Caco-2 (cell line): ENCODE measurements around the gene ADK. TPM values are rescaled to one million over a fixed set of nuclear protein-coding genes. Genes with fewer than 3 reads are reported as not detected.

Experiments used
- BruUV-seq: library from RNA; stranded (reverse); fragments of 400-500 nt; replicated peaks from 2 replicates; lab custom pipeline; 2021; lab: Mats Ljungman, UMichigan
- CTCF ChIA-PET: fragments of 300-600 bp; sonication (Branson Sonifier 250); formaldehyde crosslinking; loops from one replicate; lab custom pipeline; 2022; ENCODE audit warnings: antibody characterized with exemption; lab: Charles Lee
- POLR2A ChIA-PET: fragments of 300-600 bp; sonication (Branson Sonifier 250); formaldehyde crosslinking; loops from one replicate; lab custom pipeline; 2022; ENCODE audit warnings: antibody characterized with exemption; lab: Charles Lee
- DNase-seq, 2 experiments: peaks; one replicate each; pipeline versions ENCODE4 v3.0.0 to v3.0.0-alpha.2; 2020 to 2022
- H3K27me3 ChIP-seq: replicated peaks from 2 replicates; pipeline ENCODE4 v1.6.0; 2011; ENCODE audit warnings: low read length; ENCODE audit not compliant: control insufficient read depth, insufficient read depth
- H3K36me3 ChIP-seq: 2 replicates; pipeline ENCODE4 v1.5.1; 2011; ENCODE audit warnings: low read length; ENCODE audit not compliant: control insufficient read depth, insufficient read depth
- H3K4me1 ChIP-seq: fragments of 250-450 bp; sonication (Bioruptor Pico); 2 replicates; pipeline ENCODE4 v1.5.1; 2020; ENCODE audit warnings: mild to moderate bottlenecking
- H3K4me3 ChIP-seq: 2 replicates; pipeline ENCODE4 v1.5.1; 2011; ENCODE audit warnings: low read depth, mild to moderate bottlenecking, control low read depth, low read length
- H3K9me3 ChIP-seq: fragments of 250-450 bp; sonication (Bioruptor Pico); 2 replicates; pipeline ENCODE4 v1.5.1; 2020; ENCODE audit warnings: mild to moderate bottlenecking, moderate library complexity
- H3K27ac Mint-ChIP-seq: one replicate; pipeline ENCODE4 v1.8.0; 2022; ENCODE audit warnings: mixed read lengths; ENCODE audit not compliant: unreplicated experiment
- H3K27me3 Mint-ChIP-seq: one replicate; pipeline ENCODE4 v1.8.0; 2022; ENCODE audit warnings: mixed read lengths; ENCODE audit not compliant: insufficient read depth, unreplicated experiment
- H3K36me3 Mint-ChIP-seq: one replicate; pipeline ENCODE4 v1.8.0; 2022; ENCODE audit warnings: mild to moderate bottlenecking, mixed read lengths; ENCODE audit not compliant: insufficient read depth, unreplicated experiment
- H3K4me1 Mint-ChIP-seq: one replicate; pipeline ENCODE4 v1.8.0; 2022; ENCODE audit warnings: low read depth, mixed read lengths; ENCODE audit not compliant: unreplicated experiment
- H3K4me3 Mint-ChIP-seq: one replicate; pipeline ENCODE4 v1.8.0; 2022; ENCODE audit warnings: mild to moderate bottlenecking, moderate library complexity, mixed read lengths; ENCODE audit not compliant: unreplicated experiment
- H3K9me3 Mint-ChIP-seq: one replicate; pipeline ENCODE4 v1.8.0; 2022; ENCODE audit warnings: mixed read lengths; ENCODE audit not compliant: unreplicated experiment
- intact Hi-C: fragments of 100-400 bp; cut with micrococcal nuclease; formaldehyde crosslinking; loops from one replicate; pipeline ENCODE4 v1.10.0; 2022; ENCODE audit not compliant: unreplicated experiment
- total RNA-seq: library from RNA; stranded (reverse); gene quantifications from 2 replicates; pipeline ENCODE4 v1.2.3, GENCODE V29; 2022
- TF ChIP-seq, protein P1 (sequence below), 2 experiments: fragments of 200-600 bp in 1 of 2; IDR thresholded peaks; 1 replicate in 1 of 2; 2 replicates in 1 of 2; pipeline versions ENCODE4 v1.5.1 to v1.8.0; 2011 to 2022; ENCODE audit warnings: antibody characterized with exemption in 1 of 2, control low read depth in 1 of 2, inconsistent platforms in 1 of 2, low read depth in 1 of 2, low read length in 1 of 2, mild to moderate bottlenecking in 1 of 2, moderate library complexity in 1 of 2; ENCODE audit not compliant: insufficient read depth in 1 of 2, severe bottlenecking in 1 of 2, unreplicated experiment in 1 of 2

Gene ADK
- total RNA-seq, 1 experiment from 2014 or later, result 105 TPM

DNA sequence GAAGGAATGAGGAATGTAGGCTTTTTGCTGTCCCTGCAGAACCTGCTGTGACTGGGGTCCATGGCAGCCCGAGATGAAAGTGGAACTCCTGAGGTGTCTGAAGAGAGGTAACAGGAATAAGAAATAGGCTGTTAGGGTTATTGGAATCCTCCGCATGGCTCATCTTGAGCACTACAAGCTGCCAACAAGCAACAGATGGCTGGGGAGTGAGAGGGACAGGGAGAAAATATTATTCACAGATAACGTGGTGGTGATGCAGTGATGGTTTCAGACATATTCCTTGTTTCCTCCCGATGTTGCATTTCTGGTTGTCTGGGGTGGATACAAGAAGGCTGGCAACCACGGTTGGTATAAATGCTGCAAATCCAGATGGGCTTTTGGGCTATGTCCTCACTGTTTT is 46.5 kb upstream of the ADK start:
- Mint-ChIP-seq H3K4me3 (no peak overlapping the region), H3K36me3 (peaks cover 96% of the 10 kb centered on the region), H3K4me1 (no peaks in the 10 kb centered on the region), H3K27ac (no peak overlapping the region), H3K9me3 (no peaks in the 10 kb centered on the region), H3K27me3 (no peaks in the 10 kb centered on the region)
- Histone ChIP-seq H3K4me3 (no peak overlapping the region), H3K27me3 (no peaks in the 10 kb centered on the region), H3K36me3 (peaks cover 4% of the 10 kb centered on the region; the same call in 1 of the 2 replicates), H3K9me3 (no peaks in the 10 kb centered on the region), H3K4me1 (no peaks in the 10 kb centered on the region)
- BruUV-seq, result no TSS peak
- CTCF ChIA-PET, result no interaction called here
- TF ChIP-seq, protein P1, sequence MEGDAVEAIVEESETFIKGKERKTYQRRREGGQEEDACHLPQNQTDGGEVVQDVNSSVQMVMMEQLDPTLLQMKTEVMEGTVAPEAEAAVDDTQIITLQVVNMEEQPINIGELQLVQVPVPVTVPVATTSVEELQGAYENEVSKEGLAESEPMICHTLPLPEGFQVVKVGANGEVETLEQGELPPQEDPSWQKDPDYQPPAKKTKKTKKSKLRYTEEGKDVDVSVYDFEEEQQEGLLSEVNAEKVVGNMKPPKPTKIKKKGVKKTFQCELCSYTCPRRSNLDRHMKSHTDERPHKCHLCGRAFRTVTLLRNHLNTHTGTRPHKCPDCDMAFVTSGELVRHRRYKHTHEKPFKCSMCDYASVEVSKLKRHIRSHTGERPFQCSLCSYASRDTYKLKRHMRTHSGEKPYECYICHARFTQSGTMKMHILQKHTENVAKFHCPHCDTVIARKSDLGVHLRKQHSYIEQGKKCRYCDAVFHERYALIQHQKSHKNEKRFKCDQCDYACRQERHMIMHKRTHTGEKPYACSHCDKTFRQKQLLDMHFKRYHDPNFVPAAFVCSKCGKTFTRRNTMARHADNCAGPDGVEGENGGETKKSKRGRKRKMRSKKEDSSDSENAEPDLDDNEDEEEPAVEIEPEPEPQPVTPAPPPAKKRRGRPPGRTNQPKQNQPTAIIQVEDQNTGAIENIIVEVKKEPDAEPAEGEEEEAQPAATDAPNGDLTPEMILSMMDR (IDR thresholded peaks at IDR 0.05; ENCODE audit: insufficient read depth in 1 of 2, low read depth in 1 of 2, low read length in 1 of 2, severe bottlenecking in 1 of 2, unreplicated experiment in 1 of 2), result no peak
- POLR2A ChIA-PET, result no interaction called here
- no peak for DNase-seq
- intact Hi-C loops, result no loop called here

DNA sequence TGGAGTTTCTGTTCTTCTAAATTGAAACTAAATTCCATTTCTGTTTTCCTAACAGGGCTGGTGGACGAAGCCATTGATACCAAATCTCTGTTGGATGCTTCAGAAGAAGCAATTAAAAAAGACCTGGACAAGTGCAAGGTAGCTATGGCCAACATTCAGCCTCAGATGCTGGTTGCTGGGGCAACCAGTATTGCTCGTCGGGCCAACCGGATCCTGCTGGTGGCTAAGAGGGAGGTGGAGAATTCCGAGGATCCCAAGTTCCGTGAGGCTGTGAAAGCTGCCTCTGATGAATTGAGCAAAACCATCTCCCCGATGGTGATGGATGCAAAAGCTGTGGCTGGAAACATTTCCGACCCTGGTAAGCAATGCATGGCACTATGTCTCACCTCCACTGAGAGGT is 46.0 kb upstream of the ADK start:
- Histone ChIP-seq H3K4me1 (no peaks in the 10 kb centered on the region), H3K27me3 (no peaks in the 10 kb centered on the region), H3K36me3 (peaks cover 4% of the 10 kb centered on the region; the same call in 1 of the 2 replicates), H3K9me3 (no peaks in the 10 kb centered on the region), H3K4me3 (no peak overlapping the region)
- Mint-ChIP-seq H3K9me3 (no peaks in the 10 kb centered on the region), H3K36me3 (peaks cover 97% of the 10 kb centered on the region), H3K4me3 (no peak overlapping the region), H3K27ac (no peak overlapping the region), H3K27me3 (no peaks in the 10 kb centered on the region), H3K4me1 (no peaks in the 10 kb centered on the region)
- TF ChIP-seq, protein P1 (IDR thresholded peaks at IDR 0.05; ENCODE audit: insufficient read depth in 1 of 2, low read depth in 1 of 2, low read length in 1 of 2, severe bottlenecking in 1 of 2, unreplicated experiment in 1 of 2), result no peak
- intact Hi-C loops, result no loop called here
- no TSS peak for BruUV-seq
- DNase-seq, result no peak
- ChIA-PET CTCF (no interaction called here), POLR2A (no interaction called here)

DNA sequence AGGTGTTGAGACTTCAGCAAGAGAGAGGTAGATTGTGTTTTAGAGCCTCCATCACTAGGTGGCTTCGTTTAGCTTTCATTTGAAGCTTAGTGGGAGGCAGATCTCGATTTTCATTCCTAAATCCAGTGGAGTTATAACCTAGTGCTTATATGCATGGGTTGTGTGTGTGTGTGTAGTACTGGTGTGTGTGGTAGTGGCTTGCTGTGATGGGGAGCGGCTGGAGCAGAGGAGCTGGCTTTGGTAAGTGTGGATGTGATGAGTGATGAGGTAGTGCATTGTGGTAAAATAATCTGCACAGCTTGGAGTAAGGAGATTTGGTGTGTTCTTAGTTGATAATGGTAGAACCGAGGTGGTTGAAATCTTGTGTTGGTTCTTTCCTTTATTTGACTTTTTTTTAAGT is 43.6 kb upstream of the ADK start:
- peak overlapping the region; percentile 37 for H3K27ac Mint-ChIP-seq
- TF ChIP-seq, protein P1 (IDR thresholded peaks at IDR 0.05; ENCODE audit: insufficient read depth in 1 of 2, low read depth in 1 of 2, low read length in 1 of 2, severe bottlenecking in 1 of 2, unreplicated experiment in 1 of 2), result no peak
- peaks cover 4% of the 10 kb centered on the region for H3K36me3 ChIP-seq
- ChIA-PET CTCF (interaction anchor here (0.6 kb wide), 1 partner anchor 225 kb away, joined by 4 read pairs; no protein-coding TSS in a partner anchor), POLR2A (no interaction called here)
- no peaks in the 10 kb centered on the region for H3K9me3 Mint-ChIP-seq
- no peaks in the 10 kb centered on the region for H3K27me3 ChIP-seq
- no peaks in the 10 kb centered on the region for H3K9me3 ChIP-seq
- H3K4me1 ChIP-seq, result no peaks in the 10 kb centered on the region
- intact Hi-C loops, result no loop called here
- no peak overlapping the region for H3K4me3 ChIP-seq
- no peak for DNase-seq
- no peak overlapping the region for H3K4me3 Mint-ChIP-seq
- H3K4me1 Mint-ChIP-seq, result no peaks in the 10 kb centered on the region
- H3K36me3 Mint-ChIP-seq, result peaks cover 97% of the 10 kb centered on the region
- no peaks in the 10 kb centered on the region for H3K27me3 Mint-ChIP-seq
- BruUV-seq, result no TSS peak
